ENCODE measurements around the gene TMEM222. TPM values are rescaled to one million over a fixed set of nuclear protein-coding genes. Genes with fewer than 3 reads are reported as not detected.

Gene TMEM222
- polyA plus RNA-seq, 1 donor (not counting 4 experiments of a cell fraction or from before 2014, with no cell fraction given) = 23.7 TPM

GRCh38 chr1:27342778-27343638 is 21.0 kb downstream of the TMEM222 start:
- peak; percentile 75 for FAIRE-seq

GRCh38 chr1:27343639-27344025 is 21.7 kb downstream of the TMEM222 start:
- DNase-seq (ENCODE audit: low read depth, low spot score) (no peak), FAIRE-seq (no peak)
- Histone ChIP-seq H3K9ac (ENCODE audit: control insufficient read depth, extremely low read depth, insufficient read depth, low read length) (peak overlapping the region; percentile 77), H3K9me1 (ENCODE audit: control insufficient read depth, extremely low read depth, insufficient read depth, low read length) (no peaks in the 10 kb centered on the region), H3K9me3 (ENCODE audit: control insufficient read depth, low read depth, low read length) (no peaks in the 10 kb centered on the region), H4K20me1 (ENCODE audit: control insufficient read depth, extremely low read depth, insufficient read depth, low read length) (no peaks in the 10 kb centered on the region), H3K27me3 (ENCODE audit: control insufficient read depth, extremely low read depth, insufficient read depth, low read length) (no peaks in the 10 kb centered on the region), H3K4me2 (ENCODE audit: control insufficient read depth, extremely low read depth, insufficient read depth, low read depth, low read length) (peak overlapping the region; percentile 97), H3K4me1 (ENCODE audit: control insufficient read depth, extremely low read depth, insufficient read depth, low read length) (peaks cover 37% of the 10 kb centered on the region), H3K4me3 (ENCODE audit: control insufficient read depth in 2 of 3, extremely low read depth in 1 of 3, insufficient read depth in 2 of 3, low read depth in 1 of 3, low read length in 3 of 3) (peak overlapping the region; percentile 66 to 89 (median 77)), H2AFZ (ENCODE audit: control insufficient read depth, low read length) (peak overlapping the region; percentile 20), H3K36me3 (ENCODE audit: control insufficient read depth in 2 of 2, extremely low read depth in 1 of 2, insufficient read depth in 2 of 2, low read length in 2 of 2) (peaks cover 4 to 9% of the 10 kb centered on the region in 2 experiments), H3K27ac (ENCODE audit: control insufficient read depth, insufficient read depth, low read length) (peak overlapping the region; percentile 87), H3K79me2 (ENCODE audit: control insufficient read depth, insufficient read depth, low read length) (peaks cover 10% of the 10 kb centered on the region)
- dilution Hi-C loops (cut with MboI; ENCODE audit: extremely low pct_ligation_motif_present, low sequenced_read_pairs) = no loop called here
- TF ChIP-seq CTCF (optimal IDR thresholded peaks at IDR 0.05 in 1 of 3, IDR thresholded peaks at IDR 0.05 in 1 of 3, conservative IDR thresholded peaks at IDR 0.05 in 1 of 3; ENCODE audit: extremely low read depth in 1 of 3, insufficient read depth in 2 of 3, low read length in 3 of 3) = no peak
- TF ChIP-seq EZH2 (IDR thresholded peaks at IDR 0.05; ENCODE audit: low read length) = no peak

More at GRCh38 chr1:27342778-27343638, 21.0 kb downstream of the TMEM222 start:
- DNase-seq (ENCODE audit: low read depth, low spot score) = peak; percentile 90
- Histone ChIP-seq H3K36me3 (ENCODE audit: control insufficient read depth in 2 of 2, extremely low read depth in 1 of 2, insufficient read depth in 2 of 2, low read length in 2 of 2) (peaks cover 4 to 9% of the 10 kb centered on the region in 2 experiments), H3K9me1 (ENCODE audit: control insufficient read depth, extremely low read depth, insufficient read depth, low read length) (no peaks in the 10 kb centered on the region), H3K9ac (ENCODE audit: control insufficient read depth, extremely low read depth, insufficient read depth, low read length) (peak overlapping the region; percentile 77), H2AFZ (ENCODE audit: control insufficient read depth, low read length) (peak overlapping the region; percentile 70), H3K27ac (ENCODE audit: control insufficient read depth, insufficient read depth, low read length) (peak overlapping the region; percentile 87), H3K4me2 (ENCODE audit: control insufficient read depth, extremely low read depth, insufficient read depth, low read depth, low read length) (peak overlapping the region; percentile 97), H3K9me3 (ENCODE audit: control insufficient read depth, low read depth, low read length) (no peaks in the 10 kb centered on the region), H3K27me3 (ENCODE audit: control insufficient read depth, extremely low read depth, insufficient read depth, low read length) (no peaks in the 10 kb centered on the region), H4K20me1 (ENCODE audit: control insufficient read depth, extremely low read depth, insufficient read depth, low read length) (no peaks in the 10 kb centered on the region), H3K4me3 (ENCODE audit: control insufficient read depth in 2 of 3, extremely low read depth in 1 of 3, insufficient read depth in 2 of 3, low read depth in 1 of 3, low read length in 3 of 3) (peak overlapping the region; percentile 66 to 89 (median 77)), H3K4me1 (ENCODE audit: control insufficient read depth, extremely low read depth, insufficient read depth, low read length) (peaks cover 35% of the 10 kb centered on the region), H3K79me2 (ENCODE audit: control insufficient read depth, insufficient read depth, low read length) (peaks cover 10% of the 10 kb centered on the region)
- no peak for TF ChIP-seq EZH2 (IDR thresholded peaks at IDR 0.05; ENCODE audit: low read length)
- peak in 1 of 3 experiments; percentile 3 for TF ChIP-seq CTCF (optimal IDR thresholded peaks at IDR 0.05 in 1 of 3, IDR thresholded peaks at IDR 0.05 in 1 of 3, conservative IDR thresholded peaks at IDR 0.05 in 1 of 3; ENCODE audit: extremely low read depth in 1 of 3, insufficient read depth in 2 of 3, low read length in 3 of 3)
- dilution Hi-C loops (cut with MboI; ENCODE audit: extremely low pct_ligation_motif_present, low sequenced_read_pairs) = no loop called here

Data from keratinocyte (primary cell).